GM10266 (cell line): ENCODE results near the gene ORC2.
A peak's percentile ranks its signal among the peaks of the same experiment; 100 is the strongest.

ENCODE experiments used
- DNase-seq: peaks from one replicate; pipeline ENCODE4 v3.0.0; 2012; ENCODE audit errors: extremely low spot score
- CTCF ChIP-seq: IDR thresholded peaks from 2 replicates; pipeline ENCODE4 v1.5.1; 2012; ENCODE audit warnings: mild to moderate bottlenecking, low read depth; ENCODE audit not compliant: control insufficient read depth, insufficient read depth; ENCODE audit errors: missing control alignments

Gene ORC2

GRCh38 chr2:200871151-200871550 is 92.3 kb downstream of the ORC2 start:
- TF ChIP-seq CTCF = no peak

GRCh38 chr2:200869014-200869413 is 94.4 kb downstream of the ORC2 start:
- no peak for TF ChIP-seq CTCF
- DNase-seq = no peak

More at GRCh38 chr2:200871151-200871550, 92.3 kb downstream of the ORC2 start:
- DNase-seq = no peak

GRCh38 chr2:200864176-200865034 is 99.1 kb downstream of the ORC2 start, which contains the start of gene CLK1:
CLK1 (minus strand) TSS chr2:200864658; CDS start chr2:200861862, 2,796 bp downstream.
- TF ChIP-seq CTCF = no peak
- DNase-seq = peak; percentile 91

GRCh38 chr2:200863782-200864175 is 99.7 kb downstream of the ORC2 start:
- no peak for DNase-seq
- no peak for TF ChIP-seq CTCF

- TF ChIP-seq CTCF = no peak
- peak; percentile 58 for DNase-seq
Observed at GRCh38 chr2:200862532-200863000, 100.9 kb downstream of the ORC2 start.

- no peak for DNase-seq
Observed at GRCh38 chr2:200861617-200862155, 101.8 kb downstream of the ORC2 start.

More at GRCh38 chr2:200861617-200862155, 101.8 kb downstream of the ORC2 start:
- TF ChIP-seq CTCF = no peak
